NCI-H1694 (cell line): ENCODE measurements around the gene MANSC4.
A peak's percentile ranks its signal among the peaks of the same experiment; 100 is the strongest.

Experiments
- DNase-seq: peaks from one replicate; lab custom pipeline; 2025; lab: John Stamatoyannopoulos, UW

MANSC4 gene

GRCh38 chr12:27800819-27801218 is 20.8 kb upstream of the MANSC4 start:
- DNase-seq = no peak

- DNase-seq = no peak
Measured at GRCh38 chr12:27797301-27798025, 17.4 kb upstream of the MANSC4 start.

- no peak for DNase-seq
Measured at GRCh38 chr12:27796128-27796527, 16.1 kb upstream of the MANSC4 start.

GRCh38 chr12:27794818-27795584 is 15.0 kb upstream of the MANSC4 start:
- DNase-seq = no peak

GRCh38 chr12:27790179-27790578 is 10.1 kb upstream of the MANSC4 start:
- no peak for DNase-seq

- no peak for DNase-seq
Measured at GRCh38 chr12:27787559-27787958, 7.5 kb upstream of the MANSC4 start.

- DNase-seq = no peak
Measured at GRCh38 chr12:27785882-27786570, 6.0 kb upstream of the MANSC4 start.

- DNase-seq = no peak
Measured at GRCh38 chr12:27782481-27782880, 2.4 kb upstream of the MANSC4 start.

- no peak for DNase-seq
Measured at GRCh38 chr12:27781680-27782079, 1.6 kb upstream of the MANSC4 start.

GRCh38 chr12:27780612-27781408 is 774 bp upstream of the MANSC4 start:
- DNase-seq = peak; percentile 18

GRCh38 chr12:27779416-27779919 is 568 bp downstream of the MANSC4 start:
- peak; percentile 55 for DNase-seq

GRCh38 chr12:27778206-27778605 is 1.8 kb downstream of the MANSC4 start:
- no peak for DNase-seq

GRCh38 chr12:27777141-27777540 is 2.9 kb downstream of the MANSC4 start:
- no peak for DNase-seq

- DNase-seq = no peak
Measured at GRCh38 chr12:27772328-27773049, 7.5 kb downstream of the MANSC4 start.

- DNase-seq = no peak
Measured at GRCh38 chr12:27771481-27772327, 8.3 kb downstream of the MANSC4 start.

- no peak for DNase-seq
Measured at GRCh38 chr12:27769142-27769673, 10.8 kb downstream of the MANSC4 start.

GRCh38 chr12:27766587-27766986 is 13.4 kb downstream of the MANSC4 start:
- no peak for DNase-seq

- no peak for DNase-seq
Measured at GRCh38 chr12:27762757-27763156, 17.3 kb downstream of the MANSC4 start.

GRCh38 chr12:27756670-27757195 is 23.3 kb downstream of the MANSC4 start:
- DNase-seq = no peak

- no peak for DNase-seq
Measured at GRCh38 chr12:27754795-27755194, 25.2 kb downstream of the MANSC4 start.
